ENCODE measurements around the gene BARHL1. TPM values are rescaled to one million over a fixed set of nuclear protein-coding genes. Genes with fewer than 3 reads are reported as not detected.

BARHL1 gene
- total RNA-seq, 1 experiment from 2014 or later, result not detected

- Histone ChIP-seq H3K36me3 (ENCODE audit: control insufficient read depth in 1 of 2, insufficient read depth in 2 of 2, low read length in 2 of 2) (peaks cover 48 to 68% of the 10 kb centered on the region in 2 experiments), H2AFZ (ENCODE audit: low read depth, low read length, poor library complexity, severe bottlenecking) (no peak overlapping the region), H3K27me3 (ENCODE audit: insufficient read depth, low read length) (no peaks in the 10 kb centered on the region), H4K20me1 (ENCODE audit: insufficient read depth) (no peaks in the 10 kb centered on the region), H3K4me2 (ENCODE audit: low read length) (no peak overlapping the region), H3K9me3 (ENCODE audit: control insufficient read depth in 1 of 2, insufficient read depth in 1 of 2, low read depth in 1 of 2, low read length in 2 of 2) (no peaks in the 10 kb centered on the region), H3K9ac (ENCODE audit: low read length) (no peak overlapping the region), H3K27ac (ENCODE audit: low read depth, low read length) (no peak overlapping the region), H3K9me2 (ENCODE audit: insufficient read depth) (no peaks in the 10 kb centered on the region), H3K4me3 (replicated peaks in 1 of 2; ENCODE audit: low read depth in 1 of 2, low read length in 2 of 2) (no peak overlapping the region), H3K79me2 (ENCODE audit: insufficient read depth, low read length) (no peaks in the 10 kb centered on the region), H3K4me1 (ENCODE audit: control insufficient read depth in 1 of 2, insufficient read depth in 2 of 2, low read length in 2 of 2) (no peaks in the 10 kb centered on the region)
- ChIA-PET RAD21 (ENCODE audit: low non-redundant PET in 1 of 2, low total read pairs in 2 of 2, uncharacterized antibody in 2 of 2, unreplicated experiment in 2 of 2) (no interaction called here), CTCF (no interaction called here), POLR2A (no interaction called here)
- BruUV-seq (replicated peaks), result no TSS peak
- DNase-seq (ENCODE audit: low read depth, low spot score) (no peak), ATAC-seq (no peak)
- TF ChIP-seq JUND (IDR thresholded peaks at IDR 0.05) (no peak), CBX3 (IDR thresholded peaks at IDR 0.05; ENCODE audit: low read depth) (no peak), POLR2A (IDR thresholded peaks at IDR 0.05; ENCODE audit: borderline replicate concordance, extremely low read depth, insufficient read depth, insufficient read length) (no peak), MAX (IDR thresholded peaks at IDR 0.05) (no peak), EGR1 (IDR thresholded peaks at IDR 0.05; ENCODE audit: low read depth) (no peak), ZNF274 (IDR thresholded peaks at IDR 0.05; ENCODE audit: low read depth, low read length) (no peak), CEBPB (IDR thresholded peaks at IDR 0.05; ENCODE audit: low read depth) (no peak), YY1 (IDR thresholded peaks at IDR 0.05; ENCODE audit: extremely low read depth, insufficient replicate concordance, low read depth, low read length) (no peak), ZFX (IDR thresholded peaks at IDR 0.05) (no peak), SP1 (IDR thresholded peaks at IDR 0.05; ENCODE audit: low read depth) (no peak), RAD21 (IDR thresholded peaks at IDR 0.05; ENCODE audit: low read depth) (no peak), FOSL1 (IDR thresholded peaks at IDR 0.05; ENCODE audit: low read depth) (no peak), ATF3 (IDR thresholded peaks at IDR 0.05) (no peak), EZH2phosphoT487 (IDR thresholded peaks at IDR 0.05; ENCODE audit: borderline replicate concordance) (no peak), TCF7L2 (IDR thresholded peaks at IDR 0.05; ENCODE audit: borderline replicate concordance, extremely low read depth, insufficient read depth, insufficient read length) (no peak), REST (IDR thresholded peaks at IDR 0.05; ENCODE audit: low read depth) (no peak), SRF (IDR thresholded peaks at IDR 0.05; ENCODE audit: low read depth) (no peak), CTCF (IDR thresholded peaks at IDR 0.05 in 2 of 3, conservative IDR thresholded peaks at IDR 0.05 in 1 of 3; ENCODE audit: borderline replicate concordance in 1 of 3, insufficient read depth in 1 of 3, low read depth in 2 of 3, low read length in 2 of 3) (no peak), POLR2AphosphoS5 (IDR thresholded peaks at IDR 0.05; ENCODE audit: low read depth, low read length) (no peak), EZH2 (IDR thresholded peaks at IDR 0.05) (no peak)
- intact Hi-C loops (cut with micrococcal nuclease), result no loop called here
Measured at GRCh38 chr9:132614324-132614723, 31.9 kb downstream of the BARHL1 start.

Data from HCT116 (cell line).